Measurements from ENCODE around the gene PSMD9. TPM values are rescaled to one million over a fixed set of nuclear protein-coding genes. Genes with fewer than 3 reads are reported as not detected.
"Not testable (repeated sequence)": the region's sequence is repeated elsewhere in the genome, so short reads cannot be mapped to it uniquely, and the experiment has no call there.

PSMD9 gene
- total RNA-seq, 1 donor: 57.9 TPM

GRCh38 chr12:121925358-121925695 lies 36.7 kb downstream of the PSMD9 start:
- H3K4me3 ChIP-seq (ENCODE audit: low read depth, low read length): no peak overlapping the region
- no peak for TF ChIP-seq CTCF (IDR thresholded peaks at IDR 0.05; ENCODE audit: insufficient read depth, low read length)
- peak; percentile 64 for DNase-seq (ENCODE audit: low read depth)

DNA sequence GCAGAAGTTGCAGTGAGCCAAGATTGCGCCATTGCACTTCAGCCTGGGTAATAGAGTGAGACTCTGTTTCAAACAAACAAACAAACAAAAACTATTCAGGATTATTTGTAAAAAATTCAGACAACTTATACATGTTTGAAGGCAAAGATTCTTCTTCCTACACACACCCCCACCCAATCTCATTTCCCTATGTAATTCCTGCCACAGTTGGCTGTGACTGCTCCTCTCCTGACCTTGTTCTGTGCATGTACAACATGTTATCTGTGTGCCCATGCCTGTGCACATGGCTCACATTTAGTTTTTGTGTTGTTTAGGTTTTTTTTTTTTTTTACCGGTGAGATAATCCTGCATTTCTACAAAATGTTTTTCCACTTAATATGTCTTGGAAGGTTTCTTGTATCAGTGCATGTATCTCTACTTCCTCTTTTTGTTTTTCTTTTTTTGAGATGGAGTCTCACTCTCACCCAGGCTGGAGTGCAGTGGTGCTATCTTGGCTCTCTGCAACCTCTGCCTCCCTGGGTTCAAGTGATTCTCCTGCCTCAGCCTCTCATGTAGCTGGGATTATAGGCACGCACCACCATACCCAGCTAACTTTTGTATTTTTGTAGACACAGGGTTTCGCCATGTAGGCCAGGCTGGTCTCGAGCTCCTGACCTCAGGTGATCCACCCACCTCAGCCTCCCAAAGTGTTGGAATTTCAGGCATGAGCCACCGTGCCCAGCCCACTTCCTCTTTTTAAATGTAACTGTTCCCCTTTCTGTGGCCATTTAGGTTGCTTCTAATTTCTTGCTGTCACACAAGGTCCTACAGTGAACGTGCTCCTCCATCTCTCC lies 38.5 kb downstream of the PSMD9 start:
- TF ChIP-seq CTCF (IDR thresholded peaks at IDR 0.05; ENCODE audit: insufficient read depth, low read length): no peak
- no peak overlapping the region for H3K4me3 ChIP-seq (ENCODE audit: low read depth, low read length)
- DNase-seq (ENCODE audit: low read depth): no peak

GRCh38 chr12:121927813-121928212 lies 39.2 kb downstream of the PSMD9 start:
- DNase-seq (ENCODE audit: low read depth): no peak
- no peak for TF ChIP-seq CTCF (IDR thresholded peaks at IDR 0.05; ENCODE audit: insufficient read depth, low read length)
- no peak overlapping the region for H3K4me3 ChIP-seq (ENCODE audit: low read depth, low read length)

DNA sequence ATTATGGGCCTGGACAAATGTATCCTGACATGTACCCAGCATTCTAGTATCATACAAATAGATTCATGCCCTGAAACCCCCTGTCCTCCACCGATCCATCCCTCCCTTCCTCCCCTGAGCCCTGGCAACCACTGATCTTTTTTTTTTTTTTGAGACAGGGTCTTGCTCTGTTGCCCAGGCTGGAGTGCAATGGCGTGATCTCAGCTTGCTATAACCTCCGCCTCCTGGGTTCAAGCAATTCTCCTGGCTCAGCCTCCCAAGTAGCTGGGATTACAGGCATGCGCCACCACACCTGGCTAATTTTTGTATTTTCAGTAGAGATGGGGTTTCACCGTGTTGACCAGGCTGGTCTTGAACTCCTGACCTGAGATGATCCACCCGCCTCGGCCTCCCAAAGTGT lies 41.0 kb downstream of the PSMD9 start:
- not testable (repeated sequence) for H3K4me3 ChIP-seq (ENCODE audit: low read depth, low read length); DNase-seq (ENCODE audit: low read depth)

- no peak overlapping the region for H3K4me3 ChIP-seq (ENCODE audit: low read depth, low read length)
- no peak for TF ChIP-seq CTCF (IDR thresholded peaks at IDR 0.05; ENCODE audit: insufficient read depth, low read length)
- DNase-seq (ENCODE audit: low read depth): no peak
Observed at GRCh38 chr12:121930862-121931261, 42.3 kb downstream of the PSMD9 start.

GRCh38 chr12:121932176-121932536 lies 43.6 kb downstream of the PSMD9 start:
- no peak for DNase-seq (ENCODE audit: low read depth)
- TF ChIP-seq CTCF (IDR thresholded peaks at IDR 0.05; ENCODE audit: insufficient read depth, low read length): no peak
- H3K4me3 ChIP-seq (ENCODE audit: low read depth, low read length): no peak overlapping the region

GRCh38 chr12:121932914-121933521 lies 44.4 kb downstream of the PSMD9 start:
- H3K4me3 ChIP-seq (ENCODE audit: low read depth, low read length): no peak overlapping the region
- no peak for DNase-seq (ENCODE audit: low read depth)
- TF ChIP-seq CTCF (IDR thresholded peaks at IDR 0.05; ENCODE audit: insufficient read depth, low read length): no peak
